IMR-90 (cell line): ENCODE measurements around the gene NTM. TPM values are rescaled to one million over a fixed set of nuclear protein-coding genes. Genes with fewer than 3 reads are reported as not detected.

Source experiments
- ATAC-seq: fragments of 200-7000 bp; cut with Tn5 transposase; 2 replicates; pipeline ENCODE4 v1.9.1; 2020; ENCODE audit warnings: low read depth, mild to moderate bottlenecking, moderate library complexity
- BruUV-seq: library from RNA; stranded (reverse); fragments of 400-500 nt; replicated peaks from 2 replicates; lab custom pipeline; 2021; lab: Mats Ljungman, UMichigan
- CTCF ChIA-PET: fragments of 300-600 bp; formaldehyde crosslinking; extraction: SDS; loops from one replicate; lab custom pipeline; 2021; ENCODE audit warnings: antibody characterized with exemption; lab: Yijun Ruan, JAX
- POLR2A ChIA-PET: fragments of 300-600 bp; sonication (Branson Sonifier 250); formaldehyde crosslinking; loops from one replicate; lab custom pipeline; 2022; ENCODE audit warnings: antibody characterized with exemption; ENCODE audit not compliant: unreplicated experiment; lab: Charles Lee
- DNase-seq: peaks from one replicate; pipeline ENCODE4 v3.0.0; 2013
- H2AFZ ChIP-seq: replicated peaks from 2 replicates; pipeline ENCODE3; 2013; ENCODE audit warnings: low read length, mild to moderate bottlenecking; ENCODE audit not compliant: poor library complexity
- H2AK5ac ChIP-seq: 2 replicates; pipeline ENCODE4 v1.6.1; 2013; ENCODE audit warnings: low read depth, low read length, inconsistent platforms
- H2AK9ac ChIP-seq: replicated peaks from 2 replicates; pipeline ENCODE3; 2013; ENCODE audit warnings: mild to moderate bottlenecking, low read depth, low read length, moderate library complexity; ENCODE audit not compliant: poor library complexity
- H2BK120ac ChIP-seq: 2 replicates; pipeline ENCODE4 v1.6.1; 2013; ENCODE audit warnings: low read depth, low read length, inconsistent platforms
- H2BK15ac ChIP-seq: 3 replicates; pipeline ENCODE4 v1.6.1; 2013; ENCODE audit warnings: low read depth, low read length, inconsistent platforms
- H2BK20ac ChIP-seq: 2 replicates; pipeline ENCODE4 v1.6.1; 2013; ENCODE audit warnings: low read depth, mild to moderate bottlenecking, inconsistent platforms, low read length, moderate library complexity
- H2BK5ac ChIP-seq: 2 replicates; pipeline ENCODE4 v1.6.1; 2013; ENCODE audit warnings: mild to moderate bottlenecking, low read depth, low read length, inconsistent platforms; ENCODE audit not compliant: poor library complexity, severe bottlenecking
- H3K14ac ChIP-seq: replicated peaks from 2 replicates; pipeline ENCODE4 v1.6.1; 2013; ENCODE audit warnings: low read depth, low read length, inconsistent platforms
- H3K18ac ChIP-seq: 2 replicates; pipeline ENCODE4 v1.6.1; 2013; ENCODE audit warnings: low read depth, low read length, control low read depth
- H3K23ac ChIP-seq: 2 replicates; pipeline ENCODE4 v1.6.1; 2013; ENCODE audit warnings: low read depth, low read length, inconsistent platforms
- H3K27ac ChIP-seq: 2 replicates; pipeline ENCODE4 v1.5.1; 2013; ENCODE audit warnings: mild to moderate bottlenecking, control low read depth, low read length; ENCODE audit not compliant: insufficient read depth
- H3K27me3 ChIP-seq: 2 replicates; pipeline ENCODE4 v1.6.1; 2013; ENCODE audit warnings: low read length; ENCODE audit not compliant: control insufficient read depth, insufficient read depth
- H3K36me3 ChIP-seq: 2 replicates; pipeline ENCODE4 v1.6.1; 2013; ENCODE audit warnings: low read length, mixed read lengths; ENCODE audit not compliant: control insufficient read depth, insufficient read depth
- H3K4ac ChIP-seq: 2 replicates; pipeline ENCODE4 v1.6.1; 2013; ENCODE audit warnings: low read depth, low read length, inconsistent platforms
- H3K4me1 ChIP-seq: 2 replicates; pipeline ENCODE4 v1.6.1; 2013; ENCODE audit warnings: low read length, mixed read lengths; ENCODE audit not compliant: control insufficient read depth, insufficient read depth
- H3K4me2 ChIP-seq: 2 replicates; pipeline ENCODE4 v1.6.1; 2013; ENCODE audit warnings: low read depth, mild to moderate bottlenecking, control low read depth, low read length, moderate library complexity
- H3K4me3 ChIP-seq: 2 replicates; pipeline ENCODE4 v1.5.1; 2013; ENCODE audit warnings: low read depth, mild to moderate bottlenecking, control low read depth, low read length, moderate library complexity; ENCODE audit not compliant: insufficient read depth
- H3K56ac ChIP-seq: 2 replicates; pipeline ENCODE4 v1.6.1; 2013; ENCODE audit warnings: low read length, inconsistent platforms; ENCODE audit not compliant: insufficient read depth; ENCODE audit errors: extremely low read depth
- H3K79me1 ChIP-seq, 2 experiments: 2 replicates each; pipeline ENCODE4 v1.6.1; 2013; ENCODE audit warnings: low read length in 2 of 2, inconsistent platforms in 1 of 2, low read depth in 1 of 2
- H3K9ac ChIP-seq: 2 replicates; pipeline ENCODE4 v1.6.1; 2013; ENCODE audit warnings: low read depth, low read length, control low read depth
- H3K9me1 ChIP-seq: 2 replicates; pipeline ENCODE4 v1.6.1; 2013; ENCODE audit warnings: low read length, inconsistent platforms; ENCODE audit not compliant: insufficient read depth
- H3K9me3 ChIP-seq: 2 replicates; pipeline ENCODE4 v1.6.1; 2013; ENCODE audit warnings: low read length; ENCODE audit not compliant: control insufficient read depth, insufficient read depth
- H4K20me1 ChIP-seq: 2 replicates; pipeline ENCODE4 v1.6.1; 2013; ENCODE audit warnings: low read length, inconsistent platforms; ENCODE audit not compliant: insufficient read depth
- H4K5ac ChIP-seq: 2 replicates; pipeline ENCODE4 v1.6.1; 2013; ENCODE audit warnings: mild to moderate bottlenecking, low read depth, low read length, control low read depth
- H4K8ac ChIP-seq, 2 experiments: 2 replicates each; pipeline ENCODE4 v1.6.1; 2013; ENCODE audit warnings: low read depth in 2 of 2, low read length in 2 of 2, control low read depth in 1 of 2, inconsistent platforms in 1 of 2
- H4K91ac ChIP-seq: 2 replicates; pipeline ENCODE4 v1.6.1; 2013; ENCODE audit warnings: low read depth, low read length, inconsistent platforms; ENCODE audit not compliant: insufficient read depth
- BHLHE40 ChIP-seq: fragments of 150-350 bp; IDR thresholded peaks from 2 replicates; pipeline ENCODE4 v1.6.1; 2016; ENCODE audit warnings: mild to moderate bottlenecking, low read depth, low read length
- CEBPB ChIP-seq: IDR thresholded peaks from 2 replicates; pipeline ENCODE4 v1.6.1; 2012; ENCODE audit warnings: low read depth, low read length, improper control_type of control experiment
- CHD1 ChIP-seq: IDR thresholded peaks from 2 replicates; pipeline ENCODE4 v1.6.1; 2012; ENCODE audit warnings: low read depth, low read length, improper control_type of control experiment
- ELK1 ChIP-seq: fragments of 150-350 bp; IDR thresholded peaks from 2 replicates; pipeline ENCODE4 v1.6.1; 2016; ENCODE audit warnings: low read depth, mild to moderate bottlenecking, low read length, moderate library complexity, borderline replicate concordance
- FOS ChIP-seq: fragments of 150-350 bp; IDR thresholded peaks from 2 replicates; pipeline ENCODE4 v1.6.1; 2016; ENCODE audit warnings: low read depth, low read length
- MAFK ChIP-seq: IDR thresholded peaks from 2 replicates; pipeline ENCODE4 v1.6.1; 2012; ENCODE audit warnings: low read depth, low read length, improper control_type of control experiment
- MAZ ChIP-seq: IDR thresholded peaks from 2 replicates; pipeline ENCODE4 v1.6.1; 2012; ENCODE audit warnings: low read depth, mild to moderate bottlenecking, low read length, improper control_type of control experiment, moderate library complexity, borderline replicate concordance
- MXI1 ChIP-seq: IDR thresholded peaks from 2 replicates; pipeline ENCODE4 v1.6.1; 2012; ENCODE audit warnings: low read depth, mild to moderate bottlenecking, low read length, moderate library complexity, borderline replicate concordance
- NFE2L2 ChIP-seq: fragments of 150-350 bp; IDR thresholded peaks from 2 replicates; pipeline ENCODE4 v1.6.1; 2016; ENCODE audit warnings: low read depth, mild to moderate bottlenecking, low read length
- POLR2A ChIP-seq: IDR thresholded peaks from 2 replicates; pipeline ENCODE4 v1.6.1; 2012; ENCODE audit warnings: mild to moderate bottlenecking, low read depth, low read length
- RAD21 ChIP-seq: IDR thresholded peaks from 2 replicates; pipeline ENCODE4 v1.6.1; 2012; ENCODE audit warnings: low read length, improper control_type of control experiment
- RCOR1 ChIP-seq: IDR thresholded peaks from 2 replicates; pipeline ENCODE4 v1.6.1; 2012; ENCODE audit warnings: mild to moderate bottlenecking, low read length, improper control_type of control experiment; ENCODE audit not compliant: insufficient replicate concordance
- RFX5 ChIP-seq: IDR thresholded peaks from 2 replicates; pipeline ENCODE4 v1.8.0; 2012; ENCODE audit warnings: low read depth, mild to moderate bottlenecking, low read length, moderate library complexity
- SMC3 ChIP-seq: fragments of 150-350 bp; IDR thresholded peaks from 2 replicates; pipeline ENCODE4 v1.6.1; 2016; ENCODE audit warnings: low read depth, mild to moderate bottlenecking, antibody characterized with exemption, low read length, moderate library complexity
- USF2 ChIP-seq: fragments of 150-350 bp; IDR thresholded peaks from 2 replicates; pipeline ENCODE4 v1.6.1; 2017; ENCODE audit warnings: mild to moderate bottlenecking, antibody characterized with exemption, low read length, low read depth
- WGBS, 2 experiments: methylation state at CpG; one replicate each; pipeline versions ENCODE4 v1.1.5 to v1.1.7; 2013; ENCODE audit warnings: missing lambda C conversion rate in 2 of 2; ENCODE audit not compliant: insufficient read length in 1 of 2; ENCODE audit errors: extremely low coverage in 2 of 2; 5-methylcytosine and 5-hydroxymethylcytosine counted together
- dilution Hi-C: fragments of 300-500 bp; cut with HindIII; formaldehyde crosslinking; loops from one replicate; pipeline ENCODE4 v1.14.3; 2018; ENCODE audit warnings: low sequenced_read_pairs; ENCODE audit not compliant: unreplicated experiment
- in situ Hi-C: fragments of 300-500 bp; cut with MboI; formaldehyde crosslinking; loops from 3 replicates; pipeline ENCODE4 v1.14.3; 2019; ENCODE audit warnings: low sequenced_read_pairs, inconsistent platforms, mixed read lengths
- intact Hi-C: fragments of 100-400 bp; cut with micrococcal nuclease; formaldehyde crosslinking; loops from 2 replicates; pipeline ENCODE4 v1.10.0; 2022
- polyA plus RNA-seq, 3 experiments: library from polyadenylated mRNA; depleted of rRNA; stranded (reverse); fragments of >200 nt; gene quantifications; 2 replicates each; pipeline ENCODE4 v1.2.3, GENCODE V29; 2012; ENCODE audit warnings: low replicate concordance in 1 of 3
- total RNA-seq: library from RNA; depleted of rRNA; stranded (reverse); fragments of >200 nt; gene quantifications from 2 replicates; pipeline ENCODE4 v1.2.3, GENCODE V29; 2012
- TF ChIP-seq, protein P1 (sequence below): conservative IDR thresholded peaks from 2 replicates; pipeline ENCODE4 v1.5.1; 2012; ENCODE audit warnings: mild to moderate bottlenecking, low read depth, low read length, improper control_type of control experiment

NTM gene
- total and polyA plus RNA-seq, 2 of the 4 experiments (the other 2 are of a cell fraction) = 19.5 to 25.5 TPM

DNA sequence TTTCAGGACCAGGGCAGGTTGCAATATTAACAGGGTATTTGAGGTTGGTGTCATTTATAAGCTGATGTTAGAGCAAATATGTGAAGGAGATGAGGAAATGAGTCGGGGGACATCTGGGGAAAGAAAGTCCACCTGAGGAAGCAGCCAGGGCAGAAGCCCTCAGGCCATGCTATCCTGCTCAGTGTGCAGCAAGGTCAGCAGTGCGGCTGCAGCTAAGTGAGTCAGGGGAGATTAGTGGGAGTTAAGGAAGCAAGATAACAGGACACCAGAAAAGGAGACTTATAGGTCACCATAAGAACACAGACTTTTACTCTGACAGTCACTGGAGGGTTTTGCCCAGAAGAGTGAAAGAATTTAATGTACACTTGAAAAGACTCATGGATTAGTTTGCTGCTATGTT lies 468.9 kb downstream of the NTM start:
- in situ Hi-C loops = no loop called here
- WGBS, 2 experiments = 17% methylated on average over 1 of the region's 2 CpGs; no CpG with 5 or more reads in 1 of the 2 experiments

More for the DNA sequence above, 468.9 kb downstream of the NTM start:
- Histone ChIP-seq H4K5ac (no peak overlapping the region), H2AFZ (no peak overlapping the region), H3K27me3 (peaks cover 15% of the 10 kb centered on the region), H3K79me1 (no peaks in the 10 kb centered on the region), H2BK120ac (no peak overlapping the region), H3K9me1 (no peaks in the 10 kb centered on the region), H3K4me1 (no peaks in the 10 kb centered on the region), H3K36me3 (no peaks in the 10 kb centered on the region), H2BK20ac (no peak overlapping the region), H3K18ac (no peak overlapping the region), H3K4me3 (no peak overlapping the region), H4K20me1 (no peaks in the 10 kb centered on the region), H3K4me2 (no peak overlapping the region), H2BK15ac (no peak overlapping the region), H3K9me3 (no peaks in the 10 kb centered on the region), H4K91ac (no peak overlapping the region), H3K23ac (no peak overlapping the region), H2AK9ac (no peak overlapping the region), H3K4ac (no peak overlapping the region), H3K14ac (no peak overlapping the region), H3K9ac (no peak overlapping the region), H2BK5ac (no peak overlapping the region), H4K8ac (no peak overlapping the region), H3K56ac (no peak overlapping the region), H3K27ac (no peak overlapping the region), H2AK5ac (no peak overlapping the region)
- TF ChIP-seq ELK1 (no peak), RFX5 (no peak), BHLHE40 (no peak), POLR2A (no peak), FOS (no peak), MAFK (no peak), MAZ (no peak), MXI1 (no peak), NFE2L2 (no peak), RAD21 (no peak), USF2 (no peak), RCOR1 (no peak), CEBPB (no peak), CHD1 (no peak), SMC3 (no peak)
- TF ChIP-seq, protein P1, sequence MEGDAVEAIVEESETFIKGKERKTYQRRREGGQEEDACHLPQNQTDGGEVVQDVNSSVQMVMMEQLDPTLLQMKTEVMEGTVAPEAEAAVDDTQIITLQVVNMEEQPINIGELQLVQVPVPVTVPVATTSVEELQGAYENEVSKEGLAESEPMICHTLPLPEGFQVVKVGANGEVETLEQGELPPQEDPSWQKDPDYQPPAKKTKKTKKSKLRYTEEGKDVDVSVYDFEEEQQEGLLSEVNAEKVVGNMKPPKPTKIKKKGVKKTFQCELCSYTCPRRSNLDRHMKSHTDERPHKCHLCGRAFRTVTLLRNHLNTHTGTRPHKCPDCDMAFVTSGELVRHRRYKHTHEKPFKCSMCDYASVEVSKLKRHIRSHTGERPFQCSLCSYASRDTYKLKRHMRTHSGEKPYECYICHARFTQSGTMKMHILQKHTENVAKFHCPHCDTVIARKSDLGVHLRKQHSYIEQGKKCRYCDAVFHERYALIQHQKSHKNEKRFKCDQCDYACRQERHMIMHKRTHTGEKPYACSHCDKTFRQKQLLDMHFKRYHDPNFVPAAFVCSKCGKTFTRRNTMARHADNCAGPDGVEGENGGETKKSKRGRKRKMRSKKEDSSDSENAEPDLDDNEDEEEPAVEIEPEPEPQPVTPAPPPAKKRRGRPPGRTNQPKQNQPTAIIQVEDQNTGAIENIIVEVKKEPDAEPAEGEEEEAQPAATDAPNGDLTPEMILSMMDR = no peak
- dilution Hi-C loops (no loop called here), intact Hi-C loops (no loop called here)
- ChIA-PET CTCF (no interaction called here), POLR2A (no interaction called here)
- no peak for ATAC-seq
- DNase-seq = no peak
- no TSS peak for BruUV-seq
